22Rv1 (cell line): ENCODE results near the gene ALG2.

Experiments used
- ZFX ChIP-seq: fragments of 450-650 bp; IDR thresholded peaks from 2 replicates; pipeline ENCODE4 v1.6.1; 2017; ENCODE audit warnings: antibody characterized with exemption, borderline replicate concordance
- TF ChIP-seq, protein P1 (sequence below): fragments of 450-650 bp; IDR thresholded peaks from 2 replicates; pipeline ENCODE4 v1.5.1; 2017; ENCODE audit warnings: mild to moderate bottlenecking

- TF ChIP-seq, protein P1, sequence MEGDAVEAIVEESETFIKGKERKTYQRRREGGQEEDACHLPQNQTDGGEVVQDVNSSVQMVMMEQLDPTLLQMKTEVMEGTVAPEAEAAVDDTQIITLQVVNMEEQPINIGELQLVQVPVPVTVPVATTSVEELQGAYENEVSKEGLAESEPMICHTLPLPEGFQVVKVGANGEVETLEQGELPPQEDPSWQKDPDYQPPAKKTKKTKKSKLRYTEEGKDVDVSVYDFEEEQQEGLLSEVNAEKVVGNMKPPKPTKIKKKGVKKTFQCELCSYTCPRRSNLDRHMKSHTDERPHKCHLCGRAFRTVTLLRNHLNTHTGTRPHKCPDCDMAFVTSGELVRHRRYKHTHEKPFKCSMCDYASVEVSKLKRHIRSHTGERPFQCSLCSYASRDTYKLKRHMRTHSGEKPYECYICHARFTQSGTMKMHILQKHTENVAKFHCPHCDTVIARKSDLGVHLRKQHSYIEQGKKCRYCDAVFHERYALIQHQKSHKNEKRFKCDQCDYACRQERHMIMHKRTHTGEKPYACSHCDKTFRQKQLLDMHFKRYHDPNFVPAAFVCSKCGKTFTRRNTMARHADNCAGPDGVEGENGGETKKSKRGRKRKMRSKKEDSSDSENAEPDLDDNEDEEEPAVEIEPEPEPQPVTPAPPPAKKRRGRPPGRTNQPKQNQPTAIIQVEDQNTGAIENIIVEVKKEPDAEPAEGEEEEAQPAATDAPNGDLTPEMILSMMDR = no peak
- no peak for TF ChIP-seq ZFX
Observed at GRCh38 chr9:99221266-99221620, 499 bp downstream of the ALG2 start.
